Measurements from ENCODE around the gene ZNF280A. TPM values are rescaled to one million over a fixed set of nuclear protein-coding genes. Genes with fewer than 3 reads are reported as not detected.
"Not testable (repeated sequence)": the region's sequence is repeated elsewhere in the genome, so short reads cannot be mapped to it uniquely, and the experiment has no call there.

The ZNF280A gene
- total RNA-seq, 2 donors from 2014 or later: not detected

GRCh38 chr22:22486132-22486899 lies 33.8 kb downstream of the ZNF280A start:
- no peak overlapping the region for H3K4me3 Mint-ChIP-seq
- DNase-seq: no peak
- ATAC-seq: no peak

GRCh38 chr22:22485524-22485923 lies 34.5 kb downstream of the ZNF280A start:
- Mint-ChIP-seq H3K4me3 (no peak overlapping the region), H3K27me3 (no peaks in the 10 kb centered on the region), H3K36me3 (ENCODE audit: low read depth) (peaks cover 4% of the 10 kb centered on the region), H3K27ac (no peak overlapping the region), H3K4me1 (no peaks in the 10 kb centered on the region)
- no peak for DNase-seq
- no peaks in the 10 kb centered on the region for H3K9me3 ChIP-seq (ENCODE audit: control insufficient read depth, low read length, poor library complexity, severe bottlenecking)
- no peak for ATAC-seq

More at GRCh38 chr22:22486132-22486899, 33.8 kb downstream of the ZNF280A start:
- Mint-ChIP-seq H3K27ac (no peak overlapping the region), H3K4me1 (no peaks in the 10 kb centered on the region), H3K36me3 (ENCODE audit: low read depth) (peaks cover 4% of the 10 kb centered on the region), H3K27me3 (no peaks in the 10 kb centered on the region)
- H3K9me3 ChIP-seq (ENCODE audit: control insufficient read depth, low read length, poor library complexity, severe bottlenecking): no peaks in the 10 kb centered on the region

- no peak overlapping the region for H3K4me3 Mint-ChIP-seq
- H3K9me3 ChIP-seq (ENCODE audit: control insufficient read depth, low read length, poor library complexity, severe bottlenecking): no peaks in the 10 kb centered on the region
- H3K27ac Mint-ChIP-seq: no peak overlapping the region
- no peaks in the 10 kb centered on the region for H3K27me3 Mint-ChIP-seq
- no peak for ATAC-seq
- no peak for DNase-seq
- H3K4me1 Mint-ChIP-seq: no peaks in the 10 kb centered on the region
- peaks cover under 1% of the 10 kb centered on the region for H3K36me3 Mint-ChIP-seq (ENCODE audit: low read depth)
Observed at GRCh38 chr22:22484023-22484422, 36.0 kb downstream of the ZNF280A start.

- H3K27me3 Mint-ChIP-seq: no peaks in the 10 kb centered on the region
- no peaks in the 10 kb centered on the region for H3K4me1 Mint-ChIP-seq
- no peaks in the 10 kb centered on the region for H3K36me3 Mint-ChIP-seq (ENCODE audit: low read depth)
- ATAC-seq (no peak), DNase-seq (no peak)
- H3K9me3 ChIP-seq (ENCODE audit: control insufficient read depth, low read length, poor library complexity, severe bottlenecking): no peaks in the 10 kb centered on the region
- no peak overlapping the region for H3K27ac Mint-ChIP-seq
- no peak overlapping the region for H3K4me3 Mint-ChIP-seq
Observed at GRCh38 chr22:22480940-22481339, 39.1 kb downstream of the ZNF280A start.

GRCh38 chr22:22479999-22480532 lies 40.0 kb downstream of the ZNF280A start:
- no peaks in the 10 kb centered on the region for H3K36me3 Mint-ChIP-seq (ENCODE audit: low read depth)
- H3K9me3 ChIP-seq (ENCODE audit: control insufficient read depth, low read length, poor library complexity, severe bottlenecking): no peaks in the 10 kb centered on the region
- no peak overlapping the region for H3K27ac Mint-ChIP-seq
- H3K27me3 Mint-ChIP-seq: no peaks in the 10 kb centered on the region
- ATAC-seq (no peak), DNase-seq (no peak)
- no peak overlapping the region for H3K4me3 Mint-ChIP-seq
- H3K4me1 Mint-ChIP-seq: no peaks in the 10 kb centered on the region

GRCh38 chr22:22479116-22479515 lies 41.0 kb downstream of the ZNF280A start:
- no peak for ATAC-seq
- no peaks in the 10 kb centered on the region for H3K36me3 Mint-ChIP-seq (ENCODE audit: low read depth)
- H3K27me3 Mint-ChIP-seq: no peaks in the 10 kb centered on the region
- H3K4me1 Mint-ChIP-seq: no peaks in the 10 kb centered on the region
- H3K9me3 ChIP-seq (ENCODE audit: control insufficient read depth, low read length, poor library complexity, severe bottlenecking): no peaks in the 10 kb centered on the region
- no peak for DNase-seq
- H3K27ac Mint-ChIP-seq: no peak overlapping the region
- no peak overlapping the region for H3K4me3 Mint-ChIP-seq

- H3K9me3 ChIP-seq (ENCODE audit: control insufficient read depth, low read length, poor library complexity, severe bottlenecking): no peaks in the 10 kb centered on the region
- Mint-ChIP-seq H3K4me3 (no peak overlapping the region), H3K27me3 (no peaks in the 10 kb centered on the region), H3K27ac (no peak overlapping the region), H3K4me1 (no peaks in the 10 kb centered on the region), H3K36me3 (ENCODE audit: low read depth) (no peaks in the 10 kb centered on the region)
- DNase-seq: no peak
- no peak for ATAC-seq
Observed at GRCh38 chr22:22478470-22478869, 41.6 kb downstream of the ZNF280A start.

- Mint-ChIP-seq H3K4me3 (no peak overlapping the region), H3K27ac (no peak overlapping the region), H3K36me3 (ENCODE audit: low read depth) (no peaks in the 10 kb centered on the region), H3K4me1 (no peaks in the 10 kb centered on the region), H3K27me3 (peaks cover 10% of the 10 kb centered on the region)
- DNase-seq (no peak), ATAC-seq (no peak)
- no peaks in the 10 kb centered on the region for H3K9me3 ChIP-seq (ENCODE audit: control insufficient read depth, low read length, poor library complexity, severe bottlenecking)
Observed at GRCh38 chr22:22474733-22475132, 45.3 kb downstream of the ZNF280A start.

GRCh38 chr22:22471104-22471503 lies 49.0 kb downstream of the ZNF280A start:
- not testable (repeated sequence) for ATAC-seq; H3K4me3 Mint-ChIP-seq; DNase-seq; H3K27ac Mint-ChIP-seq; H3K9me3 ChIP-seq (ENCODE audit: control insufficient read depth, low read length, poor library complexity, severe bottlenecking); H3K4me1 Mint-ChIP-seq; H3K36me3 Mint-ChIP-seq (ENCODE audit: low read depth)
- H3K27me3 Mint-ChIP-seq: peaks cover 19% of the 10 kb centered on the region

GRCh38 chr22:22469527-22469926 lies 50.5 kb downstream of the ZNF280A start:
- DNase-seq: no peak
- no peak for ATAC-seq
- Mint-ChIP-seq H3K27ac (no peak overlapping the region), H3K4me3 (no peak overlapping the region), H3K27me3 (peaks cover 31% of the 10 kb centered on the region), H3K4me1 (no peaks in the 10 kb centered on the region), H3K36me3 (ENCODE audit: low read depth) (no peaks in the 10 kb centered on the region)
- no peaks in the 10 kb centered on the region for H3K9me3 ChIP-seq (ENCODE audit: control insufficient read depth, low read length, poor library complexity, severe bottlenecking)

- not testable (repeated sequence) for DNase-seq; H3K4me3 Mint-ChIP-seq; H3K27ac Mint-ChIP-seq; ATAC-seq; H3K4me1 Mint-ChIP-seq; H3K9me3 ChIP-seq (ENCODE audit: control insufficient read depth, low read length, poor library complexity, severe bottlenecking); H3K36me3 Mint-ChIP-seq (ENCODE audit: low read depth)
- H3K27me3 Mint-ChIP-seq: peaks cover 36% of the 10 kb centered on the region
Observed at GRCh38 chr22:22468794-22469469, 51.1 kb downstream of the ZNF280A start.

GRCh38 chr22:22467112-22467511 lies 53.0 kb downstream of the ZNF280A start:
- H3K9me3 ChIP-seq (ENCODE audit: control insufficient read depth, low read length, poor library complexity, severe bottlenecking): no peaks in the 10 kb centered on the region
- H3K4me1 Mint-ChIP-seq: peaks cover 3% of the 10 kb centered on the region
- H3K4me3 Mint-ChIP-seq: no peak overlapping the region
- no peak for ATAC-seq
- H3K36me3 Mint-ChIP-seq (ENCODE audit: low read depth): no peaks in the 10 kb centered on the region
- no peak for DNase-seq
- peaks cover 55% of the 10 kb centered on the region for H3K27me3 Mint-ChIP-seq
- H3K27ac Mint-ChIP-seq: no peak overlapping the region

GRCh38 chr22:22465782-22466181 lies 54.3 kb downstream of the ZNF280A start:
- H3K9me3 ChIP-seq (ENCODE audit: control insufficient read depth, low read length, poor library complexity, severe bottlenecking): no peaks in the 10 kb centered on the region
- no peak for ATAC-seq

More at GRCh38 chr22:22465782-22466181, 54.3 kb downstream of the ZNF280A start:
- H3K4me3 Mint-ChIP-seq: no peak overlapping the region
- no peak for DNase-seq
- no peak overlapping the region for H3K27ac Mint-ChIP-seq
- no peaks in the 10 kb centered on the region for H3K36me3 Mint-ChIP-seq (ENCODE audit: low read depth)
- peaks cover 3% of the 10 kb centered on the region for H3K4me1 Mint-ChIP-seq
- H3K27me3 Mint-ChIP-seq: peaks cover 56% of the 10 kb centered on the region
